K562 (cell line): Measurements from ENCODE around the gene PNPLA2. TPM values are rescaled to one million over a fixed set of nuclear protein-coding genes. Genes with fewer than 3 reads are reported as not detected.

Source experiments
- ADNP ChIP-seq: fragments of 200-800 bp; sonication (Bioruptor generic); IDR thresholded peaks from 2 replicates; pipeline ENCODE4 v1.6.1; 2016; ENCODE audit warnings: missing genetic modification characterization, missing compliant biosample characterization
- ARID4B ChIP-seq: sonication (generic); formaldehyde crosslinking; IDR thresholded peaks from 2 replicates; pipeline ENCODE4 v1.8.0; 2022; ENCODE audit warnings: mild to moderate bottlenecking, missing genetic modification reagents
- BACH1 ChIP-seq: fragments of 200-800 bp; sonication (Bioruptor generic); IDR thresholded peaks from 2 replicates; pipeline ENCODE4 v1.6.1; 2016; ENCODE audit warnings: missing genetic modification characterization, missing compliant biosample characterization
- CBX2 ChIP-seq: fragments of 200-600 bp; sonication (generic); IDR thresholded peaks from one replicate; pipeline ENCODE4 v1.6.1; 2012; ENCODE audit warnings: mild to moderate bottlenecking, low read length, inconsistent platforms; ENCODE audit not compliant: insufficient read depth, poor library complexity, severe bottlenecking
- CCAR2 ChIP-seq: fragments of 200-400 bp; formaldehyde crosslinking; IDR thresholded peaks from 2 replicates; pipeline ENCODE4 v1.6.1; 2017; ENCODE audit warnings: mild to moderate bottlenecking, low read depth, low read length
- CCNT2 ChIP-seq: IDR thresholded peaks from 2 replicates; pipeline ENCODE4 v1.6.1; 2011; ENCODE audit warnings: borderline replicate concordance, low read depth, mild to moderate bottlenecking, moderate library complexity, mixed read lengths, low read length; ENCODE audit not compliant: insufficient read length; ENCODE audit errors: extremely low read depth
- FOXP1 ChIP-seq: sonication (generic); formaldehyde crosslinking; IDR thresholded peaks from 2 replicates; pipeline ENCODE4 v1.8.0; 2022; ENCODE audit warnings: mild to moderate bottlenecking, missing genetic modification reagents
- GABPB2 ChIP-seq: fragments of 250-450 bp; sonication (Bioruptor Pico); conservative IDR thresholded peaks from 2 replicates; pipeline ENCODE4 v1.5.1; 2021; ENCODE audit warnings: mild to moderate bottlenecking
- HDAC6 ChIP-seq: IDR thresholded peaks from 2 replicates; pipeline ENCODE4 v1.6.1; 2012; ENCODE audit warnings: low read depth, mild to moderate bottlenecking, control low read depth, inconsistent platforms, low read length, moderate library complexity
- NCOA1 ChIP-seq: fragments of 450-650 bp; IDR thresholded peaks from 2 replicates; pipeline ENCODE4 v1.6.1; 2016; ENCODE audit warnings: low read depth
- POLR2A ChIP-seq: fragments of 450-650 bp; conservative IDR thresholded peaks from 2 replicates; pipeline ENCODE4 v1.6.1; 2016
- POLR2G ChIP-seq: fragments of 200-400 bp; formaldehyde crosslinking; IDR thresholded peaks from 2 replicates; pipeline ENCODE4 v1.6.1; 2017; ENCODE audit warnings: low read depth, mild to moderate bottlenecking, antibody characterized with exemption, low read length, moderate library complexity
- POLR3A ChIP-seq: IDR thresholded peaks from 2 replicates; pipeline ENCODE4 v1.6.1; 2011; ENCODE audit warnings: borderline replicate concordance, mild to moderate bottlenecking, moderate library complexity; ENCODE audit not compliant: insufficient read length, insufficient read depth; ENCODE audit errors: extremely low read depth
- SMAD4 ChIP-seq: fragments of 250-450 bp; sonication (Bioruptor Pico); conservative IDR thresholded peaks from 2 replicates; pipeline ENCODE4 v1.8.0; 2021; ENCODE audit warnings: inconsistent platforms, mild to moderate bottlenecking, moderate library complexity
- SMC3 ChIP-seq: conservative IDR thresholded peaks from 2 replicates; pipeline ENCODE4 v1.6.1; 2011; ENCODE audit warnings: low read depth, low read length, improper control_type of control experiment; ENCODE audit not compliant: insufficient read depth
- TBL1XR1 ChIP-seq, 2 experiments: IDR thresholded peaks; 2 replicates each; pipeline ENCODE4 v1.6.1; 2012; ENCODE audit warnings: improper control_type of control experiment in 2 of 2, low read length in 2 of 2, mild to moderate bottlenecking in 1 of 2
- ZNF143 ChIP-seq: sonication (generic); formaldehyde crosslinking; IDR thresholded peaks from 2 replicates; pipeline ENCODE4 v1.9.0; 2022; ENCODE audit warnings: mild to moderate bottlenecking, missing genetic modification reagents
- ZNF175 ChIP-seq: fragments of 200-800 bp; sonication (Bioruptor generic); IDR thresholded peaks from 2 replicates; pipeline ENCODE4 v1.6.1; 2016; ENCODE audit warnings: low read depth, mild to moderate bottlenecking, missing genetic modification characterization, missing compliant biosample characterization
- ZNF274 ChIP-seq: IDR thresholded peaks from 2 replicates; pipeline ENCODE4 v1.6.1; 2011; ENCODE audit warnings: low read depth, mild to moderate bottlenecking, low read length, moderate library complexity, borderline replicate concordance
- ZNF395 ChIP-seq: fragments of 200-800 bp; sonication (Bioruptor generic); IDR thresholded peaks from 2 replicates; pipeline ENCODE4 v1.6.1; 2017; ENCODE audit warnings: missing genetic modification characterization, missing compliant biosample characterization
- ZNF584 ChIP-seq: fragments of 200-800 bp; sonication (Bioruptor generic); IDR thresholded peaks from 2 replicates; pipeline ENCODE4 v1.6.1; 2016; ENCODE audit warnings: low read depth, mild to moderate bottlenecking, missing genetic modification characterization, missing compliant biosample characterization
- polyA plus RNA-seq, 8 experiments: library from polyadenylated mRNA; depleted of rRNA in 4 of 8; stranded (reverse) in 5 of 8; unstranded in 3 of 8; fragments of >200 nt; fragmentation: Nextera tagmentation in 2 of 8; fragmentation: Illumina TruSeq in 1 of 8; extraction: Ambion mirVana in 2 of 8; extraction: Trizol in 1 of 8; gene quantifications; 2 replicates each; pipeline versions ENCODE4 v1.2.1 to v1.2.3, GENCODE V29; 2011 to 2014; ENCODE audit warnings: inconsistent platforms in 1 of 8, missing spikeins in 1 of 8
- total RNA-seq, 7 experiments: library from RNA; depleted of rRNA in 6 of 7; stranded (reverse); fragments of >200 nt in 6 of 7; fragmentation: Illumina TruSeq in 2 of 7; extraction: Trizol in 2 of 7; gene quantifications; 2 replicates each; pipeline versions ENCODE4 v1.2.1 to v1.2.3, GENCODE V29; 2011 to 2021; ENCODE audit warnings: low replicate concordance in 1 of 7

The PNPLA2 gene
- total and polyA plus RNA-seq, 9 of the 15 experiments (the other 6 are each of a cell fraction or from before 2014, with no cell fraction given), result 0.39 to 87.1 (median 8.4) TPM

GRCh38 chr11:798093-798713 is 20.5 kb upstream of the PNPLA2 start, which contains the start of gene SLC25A22 (continued):
- TF ChIP-seq CBX2, result no peak
- TF ChIP-seq POLR2G, result peak; percentile 35; the same call in 1 of the 2 replicates
- TF ChIP-seq ZNF395 (CRISPR knock-in tag), result peak; percentile 68; the same call in 1 of the 2 replicates
- TF ChIP-seq POLR3A, result no peak
- no peak for TF ChIP-seq ZNF143 (CRISPR knock-in tag)
- TF ChIP-seq ZNF175, result 0 out of 2 replicates have a peak, but pooled peaks have one; percentile 37
- TF ChIP-seq FOXP1 (CRISPR knock-in tag), result peak; percentile 59; the same call in 1 of the 2 replicates
- TF ChIP-seq ZNF274, result no peak
- TF ChIP-seq ADNP (tag), result no peak
- peak; percentile 68 for TF ChIP-seq CCNT2
- TF ChIP-seq CCAR2, result no peak
- TF ChIP-seq BACH1 (tag), result no peak
- TF ChIP-seq NCOA1, result no peak
- TF ChIP-seq GABPB2 (CRISPR knock-in tag), result no peak
- TF ChIP-seq SMC3, result peak; percentile 57
- no peak for TF ChIP-seq HDAC6
- peak; percentile 53; the same call in 1 of the 2 replicates for TF ChIP-seq SMAD4 (CRISPR knock-in tag)
- no peak for TF ChIP-seq ZNF584
- TF ChIP-seq POLR2A, result no peak
- TF ChIP-seq ARID4B (CRISPR knock-in tag), result no peak
- TF ChIP-seq TBL1XR1 (IDR thresholded peaks at IDR 0.05; ENCODE audit: low read length in 2 of 2), result no peak
